HepG2 (cell line): ENCODE results near the gene FOCAD. TPM values are rescaled to one million over a fixed set of nuclear protein-coding genes. Genes with fewer than 3 reads are reported as not detected.

ENCODE experiments used
- ADNP ChIP-seq: sonication (generic); formaldehyde crosslinking; IDR thresholded peaks from 2 replicates; pipeline ENCODE4 v1.4.0; 2020; ENCODE audit warnings: missing genetic modification reagents
- LRRFIP1 ChIP-seq: sonication (generic); formaldehyde crosslinking; conservative IDR thresholded peaks from 2 replicates; pipeline ENCODE4 v1.4.0; 2020; ENCODE audit warnings: missing genetic modification reagents
- MAFF ChIP-seq: IDR thresholded peaks from 2 replicates; pipeline ENCODE4 v1.6.1; 2011; ENCODE audit warnings: low read depth, low read length, improper control_type of control experiment
- MATR3 ChIP-seq: sonication (generic); formaldehyde crosslinking; IDR thresholded peaks from 2 replicates; pipeline ENCODE4 v1.4.0; 2020; ENCODE audit warnings: missing genetic modification reagents
- MZF1 ChIP-seq: sonication (generic); formaldehyde crosslinking; IDR thresholded peaks from 2 replicates; pipeline ENCODE4 v1.8.1; 2023; ENCODE audit warnings: mild to moderate bottlenecking, missing genetic modification reagents, borderline replicate concordance
- SMAD1 ChIP-seq: sonication (generic); formaldehyde crosslinking; IDR thresholded peaks from 2 replicates; pipeline ENCODE4 v1.4.0; 2020; ENCODE audit warnings: missing genetic modification reagents, low read depth, mild to moderate bottlenecking, borderline replicate concordance
- SNAI1 ChIP-seq: sonication (generic); formaldehyde crosslinking; IDR thresholded peaks from 2 replicates; pipeline ENCODE4 v1.5.0; 2020; ENCODE audit warnings: mild to moderate bottlenecking, missing genetic modification reagents, borderline replicate concordance
- TAF1 ChIP-seq: sonication (generic); formaldehyde crosslinking; IDR thresholded peaks from 2 replicates; pipeline ENCODE4 v1.4.0; 2020; ENCODE audit warnings: missing genetic modification reagents
- TBL1XR1 ChIP-seq: fragments of 150-350 bp; IDR thresholded peaks from 2 replicates; pipeline ENCODE4 v1.6.1; 2014; ENCODE audit warnings: borderline replicate concordance, low read length; ENCODE audit not compliant: partially characterized antibody
- ZBTB26 ChIP-seq: IDR thresholded peaks from 2 replicates; pipeline ENCODE4 v1.6.1; 2016; ENCODE audit warnings: missing compliant biosample characterization, missing genetic modification reagents, borderline replicate concordance
- ZBTB42 ChIP-seq: sonication (generic); formaldehyde crosslinking; IDR thresholded peaks from 2 replicates; pipeline ENCODE4 v1.5.0; 2020; ENCODE audit warnings: mild to moderate bottlenecking, missing genetic modification reagents
- ZC3H13 ChIP-seq: sonication (generic); formaldehyde crosslinking; IDR thresholded peaks from 2 replicates; pipeline ENCODE4 v1.8.1; 2023; ENCODE audit warnings: mild to moderate bottlenecking, missing genetic modification reagents, moderate library complexity
- ZNF205 ChIP-seq: IDR thresholded peaks from 2 replicates; pipeline ENCODE4 v1.6.1; 2018; ENCODE audit warnings: missing biosample characterization, missing genetic modification reagents
- ZNF234 ChIP-seq: sonication (generic); formaldehyde crosslinking; conservative IDR thresholded peaks from 2 replicates; pipeline ENCODE4 v1.5.1; 2020; ENCODE audit warnings: mild to moderate bottlenecking, missing genetic modification reagents
- ZNF564 ChIP-seq: sonication (generic); formaldehyde crosslinking; IDR thresholded peaks from 2 replicates; pipeline ENCODE4 v1.8.1; 2023; ENCODE audit warnings: mild to moderate bottlenecking, missing genetic modification reagents
- ZNF589 ChIP-seq: sonication (generic); formaldehyde crosslinking; conservative IDR thresholded peaks from 2 replicates; pipeline ENCODE4 v1.8.0; 2022; ENCODE audit warnings: mild to moderate bottlenecking, moderate library complexity, missing genetic modification reagents
- ZNF710 ChIP-seq: sonication (generic); formaldehyde crosslinking; IDR thresholded peaks from 2 replicates; pipeline ENCODE4 v1.5.0; 2020; ENCODE audit warnings: mild to moderate bottlenecking, missing genetic modification reagents, borderline replicate concordance
- ZNF777 ChIP-seq: sonication (generic); formaldehyde crosslinking; IDR thresholded peaks from 2 replicates; pipeline ENCODE4 v1.4.0; 2020; ENCODE audit warnings: missing genetic modification reagents
- polyA plus RNA-seq, 8 experiments: library from polyadenylated mRNA; depleted of rRNA in 3 of 8; stranded (reverse) in 7 of 8; unstranded in 1 of 8; fragments of >200 nt; fragmentation: Illumina TruSeq in 4 of 8; extraction: Trizol in 4 of 8; gene quantifications; 2 replicates each; pipeline versions ENCODE4 v1.2.1 to v1.2.3, GENCODE V29; 2011 to 2016; ENCODE audit warnings: low read depth in 4 of 8, missing spikeins in 1 of 8, mixed read lengths in 1 of 8; ENCODE audit not compliant: insufficient read depth in 1 of 8
- total RNA-seq, 5 experiments: library from RNA; depleted of rRNA; stranded (reverse); fragments of >200 nt; fragmentation: Illumina TruSeq; extraction: Trizol; gene quantifications; 2 replicates each; pipeline ENCODE4 v1.2.3, GENCODE V29; 2016; ENCODE audit warnings: low read depth in 1 of 5
- TF ChIP-seq, protein P1 (sequence below): sonication (generic); formaldehyde crosslinking; IDR thresholded peaks from 2 replicates; pipeline ENCODE4 v1.8.0; 2022; ENCODE audit warnings: mild to moderate bottlenecking, missing genetic modification reagents; ENCODE audit not compliant: insufficient replicate concordance
- TF ChIP-seq, protein P2 (sequence below): sonication (generic); formaldehyde crosslinking; IDR thresholded peaks from 2 replicates; pipeline ENCODE4 v1.4.0; 2020; ENCODE audit warnings: low read depth, mild to moderate bottlenecking, missing genetic modification reagents

Gene FOCAD
- total and polyA plus RNA-seq, 2 of the 13 experiments (the other 11 are each of a cell fraction or from before 2014, with no cell fraction given) = 18.0 to 31.1 TPM

GRCh38 chr9:20684035-20684874, at the start of gene FOCAD (continued):
- TF ChIP-seq ZNF205 (CRISPR knock-in tag) (no peak), LRRFIP1 (CRISPR knock-in tag) (no peak), ZNF777 (CRISPR knock-in tag) (0 out of 2 replicates have a peak, but pooled peaks have one; percentile 25), ZBTB42 (CRISPR knock-in tag) (no peak; the same call in 1 of the 2 replicates), ZC3H13 (CRISPR knock-in tag) (peak; percentile 46; the same call in 1 of the 2 replicates), ZBTB26 (no peak), ZNF234 (CRISPR knock-in tag) (no peak), TAF1 (CRISPR knock-in tag) (peak; percentile 90), MATR3 (no peak), ZNF564 (CRISPR knock-in tag) (no peak), MAFF (no peak), TBL1XR1 (no peak), MZF1 (CRISPR knock-in tag) (no peak), ZNF710 (CRISPR knock-in tag) (no peak; the same call in 1 of the 2 replicates), SNAI1 (CRISPR knock-in tag) (no peak), ADNP (no peak), SMAD1 (0 out of 2 replicates have a peak, but pooled peaks have one; percentile 79), ZNF589 (CRISPR knock-in tag) (peak; percentile 54; the same call in 1 of the 2 replicates)
- TF ChIP-seq, protein P1, sequence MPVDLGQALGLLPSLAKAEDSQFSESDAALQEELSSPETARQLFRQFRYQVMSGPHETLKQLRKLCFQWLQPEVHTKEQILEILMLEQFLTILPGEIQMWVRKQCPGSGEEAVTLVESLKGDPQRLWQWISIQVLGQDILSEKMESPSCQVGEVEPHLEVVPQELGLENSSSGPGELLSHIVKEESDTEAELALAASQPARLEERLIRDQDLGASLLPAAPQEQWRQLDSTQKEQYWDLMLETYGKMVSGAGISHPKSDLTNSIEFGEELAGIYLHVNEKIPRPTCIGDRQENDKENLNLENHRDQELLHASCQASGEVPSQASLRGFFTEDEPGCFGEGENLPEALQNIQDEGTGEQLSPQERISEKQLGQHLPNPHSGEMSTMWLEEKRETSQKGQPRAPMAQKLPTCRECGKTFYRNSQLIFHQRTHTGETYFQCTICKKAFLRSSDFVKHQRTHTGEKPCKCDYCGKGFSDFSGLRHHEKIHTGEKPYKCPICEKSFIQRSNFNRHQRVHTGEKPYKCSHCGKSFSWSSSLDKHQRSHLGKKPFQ (CRISPR knock-in tag) = no peak
- TF ChIP-seq, protein P2, sequence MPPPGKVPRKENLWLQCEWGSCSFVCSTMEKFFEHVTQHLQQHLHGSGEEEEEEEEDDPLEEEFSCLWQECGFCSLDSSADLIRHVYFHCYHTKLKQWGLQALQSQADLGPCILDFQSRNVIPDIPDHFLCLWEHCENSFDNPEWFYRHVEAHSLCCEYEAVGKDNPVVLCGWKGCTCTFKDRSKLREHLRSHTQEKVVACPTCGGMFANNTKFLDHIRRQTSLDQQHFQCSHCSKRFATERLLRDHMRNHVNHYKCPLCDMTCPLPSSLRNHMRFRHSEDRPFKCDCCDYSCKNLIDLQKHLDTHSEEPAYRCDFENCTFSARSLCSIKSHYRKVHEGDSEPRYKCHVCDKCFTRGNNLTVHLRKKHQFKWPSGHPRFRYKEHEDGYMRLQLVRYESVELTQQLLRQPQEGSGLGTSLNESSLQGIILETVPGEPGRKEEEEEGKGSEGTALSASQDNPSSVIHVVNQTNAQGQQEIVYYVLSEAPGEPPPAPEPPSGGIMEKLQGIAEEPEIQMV (CRISPR knock-in tag) = peak; percentile 69
